ENCODE data around the gene FPR2. TPM values are rescaled to one million over a fixed set of nuclear protein-coding genes. Genes with fewer than 3 reads are reported as not detected.
"Not testable (repeated sequence)": the region's sequence is repeated elsewhere in the genome, so short reads cannot be mapped to it uniquely, and the experiment has no call there.

FPR2 gene
- total RNA-seq, 1 donor from 2014 or later = not detected

DNA sequence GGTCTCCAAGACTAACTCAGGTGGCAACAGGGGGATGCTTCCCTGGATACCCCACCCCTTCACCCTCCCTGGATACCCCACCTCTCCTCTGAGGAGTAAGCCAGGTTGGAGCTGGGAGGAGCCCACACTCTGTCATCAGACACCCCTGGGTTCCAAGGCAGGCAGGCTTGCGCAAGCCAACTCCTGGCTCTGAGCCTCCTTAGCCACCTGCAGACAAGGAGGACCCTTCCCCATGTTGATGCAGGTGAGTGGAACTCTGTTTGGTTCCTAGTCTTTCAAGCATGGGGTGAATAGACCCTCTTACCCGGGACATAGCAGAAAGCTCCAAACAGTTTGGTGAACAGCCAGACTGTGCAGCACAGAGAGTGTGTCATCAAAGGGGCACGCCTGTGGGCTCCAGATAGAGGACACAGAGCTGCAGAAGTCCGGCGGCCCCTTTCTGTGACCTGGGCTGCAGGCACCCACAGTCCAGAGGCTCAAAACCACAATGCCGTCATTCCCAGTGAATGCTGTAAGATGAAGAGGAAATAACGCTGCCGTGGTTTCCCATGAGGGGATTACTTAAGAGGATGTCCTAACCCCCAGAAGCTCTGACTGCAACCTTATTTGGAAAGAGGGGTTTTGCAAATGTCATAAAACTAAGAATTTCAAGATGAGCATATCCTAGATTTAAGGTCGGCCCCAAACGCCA is 25.1 kb upstream of the FPR2 start:
- H3K9me3 ChIP-seq (ENCODE audit: insufficient read depth, low read depth, low read length) = peaks cover 4% of the 10 kb centered on the region
- H3K4me1 ChIP-seq (ENCODE audit: insufficient read depth, low read length) = no peaks in the 10 kb centered on the region
- H3K9me3 Mint-ChIP-seq (ENCODE audit: unreplicated experiment) = peaks cover 10% of the 10 kb centered on the region
- H3K4me3 Mint-ChIP-seq (ENCODE audit: unreplicated experiment) = no peak overlapping the region
- no peak for TF ChIP-seq EZH2 (IDR thresholded peaks at IDR 0.05; ENCODE audit: insufficient read depth, low read length)
- TF ChIP-seq, protein P1, sequence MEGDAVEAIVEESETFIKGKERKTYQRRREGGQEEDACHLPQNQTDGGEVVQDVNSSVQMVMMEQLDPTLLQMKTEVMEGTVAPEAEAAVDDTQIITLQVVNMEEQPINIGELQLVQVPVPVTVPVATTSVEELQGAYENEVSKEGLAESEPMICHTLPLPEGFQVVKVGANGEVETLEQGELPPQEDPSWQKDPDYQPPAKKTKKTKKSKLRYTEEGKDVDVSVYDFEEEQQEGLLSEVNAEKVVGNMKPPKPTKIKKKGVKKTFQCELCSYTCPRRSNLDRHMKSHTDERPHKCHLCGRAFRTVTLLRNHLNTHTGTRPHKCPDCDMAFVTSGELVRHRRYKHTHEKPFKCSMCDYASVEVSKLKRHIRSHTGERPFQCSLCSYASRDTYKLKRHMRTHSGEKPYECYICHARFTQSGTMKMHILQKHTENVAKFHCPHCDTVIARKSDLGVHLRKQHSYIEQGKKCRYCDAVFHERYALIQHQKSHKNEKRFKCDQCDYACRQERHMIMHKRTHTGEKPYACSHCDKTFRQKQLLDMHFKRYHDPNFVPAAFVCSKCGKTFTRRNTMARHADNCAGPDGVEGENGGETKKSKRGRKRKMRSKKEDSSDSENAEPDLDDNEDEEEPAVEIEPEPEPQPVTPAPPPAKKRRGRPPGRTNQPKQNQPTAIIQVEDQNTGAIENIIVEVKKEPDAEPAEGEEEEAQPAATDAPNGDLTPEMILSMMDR (IDR thresholded peaks at IDR 0.05; ENCODE audit: insufficient read depth, low read depth, low read length) = no peak
- no peaks in the 10 kb centered on the region for H3K79me2 ChIP-seq (ENCODE audit: insufficient read depth, low read length)
- no peak overlapping the region for H3K27ac ChIP-seq (ENCODE audit: low read depth, low read length)
- peak; percentile 65 for FAIRE-seq
- H3K36me3 Mint-ChIP-seq (ENCODE audit: low read depth, unreplicated experiment) = no peaks in the 10 kb centered on the region
- no peaks in the 10 kb centered on the region for H3K4me1 Mint-ChIP-seq (ENCODE audit: low read depth, unreplicated experiment)
- no peaks in the 10 kb centered on the region for H3K36me3 ChIP-seq (ENCODE audit: insufficient read depth, low read length)
- H3K27me3 ChIP-seq (ENCODE audit: insufficient read depth, low read length) = no peaks in the 10 kb centered on the region
- H3K9ac ChIP-seq (ENCODE audit: low read length) = no peak overlapping the region
- H2AFZ ChIP-seq (ENCODE audit: low read depth, low read length) = no peak overlapping the region
- H4K20me1 ChIP-seq (ENCODE audit: insufficient read depth, low read length) = no peaks in the 10 kb centered on the region
- H3K4me3 ChIP-seq (ENCODE audit: insufficient read depth, low read depth, low read length) = no peak overlapping the region
- peak; percentile 78 for DNase-seq (ENCODE audit: low read depth)
- H3K27ac Mint-ChIP-seq (ENCODE audit: unreplicated experiment) = no peak overlapping the region
- H3K27me3 Mint-ChIP-seq (ENCODE audit: low read depth, unreplicated experiment) = peaks cover 6% of the 10 kb centered on the region
- no peak overlapping the region for H3K4me2 ChIP-seq (ENCODE audit: low read length)

DNA sequence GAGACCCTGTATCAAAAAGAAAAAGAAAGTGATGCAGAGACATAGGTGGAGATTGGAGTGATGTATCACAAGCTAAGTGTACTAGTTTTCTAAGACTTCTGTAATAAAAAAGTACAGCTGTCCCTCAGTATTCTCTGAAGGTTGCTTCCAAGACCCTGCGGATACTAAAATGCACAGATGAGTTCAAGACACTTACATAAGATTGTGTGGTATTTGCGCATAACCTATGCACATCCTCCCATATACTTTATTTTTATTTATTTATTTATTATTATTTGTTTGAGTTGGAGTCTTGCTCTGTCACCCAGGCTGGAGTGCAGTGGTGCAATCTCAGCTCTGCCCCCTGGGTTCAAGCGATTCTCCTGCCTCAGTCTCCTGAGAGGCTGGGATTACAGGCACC is 23.6 kb upstream of the FPR2 start:
- DNase-seq (ENCODE audit: low read depth) = no peak
- Mint-ChIP-seq H3K9me3 (ENCODE audit: unreplicated experiment) (peaks cover 7% of the 10 kb centered on the region), H3K36me3 (ENCODE audit: low read depth, unreplicated experiment) (no peaks in the 10 kb centered on the region), H3K27ac (ENCODE audit: unreplicated experiment) (no peak overlapping the region), H3K27me3 (ENCODE audit: low read depth, unreplicated experiment) (peaks cover 4% of the 10 kb centered on the region), H3K4me1 (ENCODE audit: low read depth, unreplicated experiment) (no peaks in the 10 kb centered on the region), H3K4me3 (ENCODE audit: unreplicated experiment) (no peak overlapping the region)
- peaks cover 4% of the 10 kb centered on the region for H3K9me3 ChIP-seq (ENCODE audit: insufficient read depth, low read depth, low read length)
- no peaks in the 10 kb centered on the region for H3K79me2 ChIP-seq (ENCODE audit: insufficient read depth, low read length)
- H2AFZ ChIP-seq (ENCODE audit: low read depth, low read length) = no peak overlapping the region
- H3K4me3 ChIP-seq (ENCODE audit: insufficient read depth, low read depth, low read length) = no peak overlapping the region
- H4K20me1 ChIP-seq (ENCODE audit: insufficient read depth, low read length) = no peaks in the 10 kb centered on the region
- H3K27me3 ChIP-seq (ENCODE audit: insufficient read depth, low read length) = no peaks in the 10 kb centered on the region
- no peak overlapping the region for H3K9ac ChIP-seq (ENCODE audit: low read length)
- no peak for TF ChIP-seq EZH2 (IDR thresholded peaks at IDR 0.05; ENCODE audit: insufficient read depth, low read length)
- TF ChIP-seq, protein P1 (IDR thresholded peaks at IDR 0.05; ENCODE audit: insufficient read depth, low read depth, low read length) = no peak
- H3K4me2 ChIP-seq (ENCODE audit: low read length) = no peak overlapping the region
- no peak overlapping the region for H3K27ac ChIP-seq (ENCODE audit: low read depth, low read length)
- FAIRE-seq = no peak
- H3K36me3 ChIP-seq (ENCODE audit: insufficient read depth, low read length) = no peaks in the 10 kb centered on the region
- no peaks in the 10 kb centered on the region for H3K4me1 ChIP-seq (ENCODE audit: insufficient read depth, low read length)

DNA sequence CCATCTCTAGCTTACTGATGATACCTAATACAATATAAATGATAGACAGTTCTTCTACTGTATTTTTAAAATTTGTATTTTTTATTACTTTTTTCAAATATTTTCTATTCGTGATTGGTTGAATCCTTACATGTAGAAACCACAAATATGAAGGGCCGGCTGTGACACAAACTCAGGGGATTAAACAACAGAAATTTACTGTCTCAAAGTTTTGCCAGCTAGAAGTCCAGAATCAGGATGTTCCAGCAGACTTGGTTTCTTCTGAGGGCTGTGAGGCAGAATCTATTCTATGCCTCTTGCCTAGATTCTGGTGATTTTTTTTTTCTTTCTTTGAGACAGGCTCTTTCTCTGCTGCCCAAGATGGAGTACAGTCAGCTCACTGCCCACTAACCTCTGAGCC is 23.1 kb upstream of the FPR2 start:
- TF ChIP-seq, protein P1 (IDR thresholded peaks at IDR 0.05; ENCODE audit: insufficient read depth, low read depth, low read length) = no peak
- TF ChIP-seq EZH2 (IDR thresholded peaks at IDR 0.05; ENCODE audit: insufficient read depth, low read length) = no peak
- FAIRE-seq = no peak
- H3K4me1 Mint-ChIP-seq (ENCODE audit: low read depth, unreplicated experiment) = no peaks in the 10 kb centered on the region

DNA sequence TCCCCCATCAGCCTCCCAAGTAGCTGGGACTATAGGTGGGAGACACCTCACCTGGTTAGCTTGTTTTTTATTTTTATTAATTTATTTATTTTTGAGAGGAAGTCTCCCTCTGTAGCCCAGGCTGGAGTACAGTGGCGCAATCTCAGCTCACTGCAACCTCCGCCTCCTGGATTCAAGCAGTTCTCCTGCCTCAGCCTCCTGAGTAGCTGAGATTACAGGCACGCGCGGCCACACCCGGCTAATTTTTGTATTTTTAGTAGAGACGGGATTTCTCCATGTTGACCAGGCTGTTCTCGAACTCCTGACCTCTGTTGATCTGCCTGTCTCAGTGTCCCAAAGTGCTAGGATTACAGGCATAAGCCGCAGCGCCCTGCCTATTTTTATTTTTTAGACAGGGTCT is 22.5 kb upstream of the FPR2 start:
- not testable (repeated sequence) for H3K36me3 ChIP-seq (ENCODE audit: insufficient read depth, low read length); H4K20me1 ChIP-seq (ENCODE audit: insufficient read depth, low read length); H3K9me3 ChIP-seq (ENCODE audit: insufficient read depth, low read depth, low read length); DNase-seq (ENCODE audit: low read depth); H3K27ac ChIP-seq (ENCODE audit: low read depth, low read length); H3K27me3 Mint-ChIP-seq (ENCODE audit: low read depth, unreplicated experiment); H3K4me1 ChIP-seq (ENCODE audit: insufficient read depth, low read length); H3K9ac ChIP-seq (ENCODE audit: low read length); H3K9me3 Mint-ChIP-seq (ENCODE audit: unreplicated experiment); H3K4me3 ChIP-seq (ENCODE audit: insufficient read depth, low read depth, low read length); FAIRE-seq; H3K79me2 ChIP-seq (ENCODE audit: insufficient read depth, low read length); H3K4me1 Mint-ChIP-seq (ENCODE audit: low read depth, unreplicated experiment); H3K27me3 ChIP-seq (ENCODE audit: insufficient read depth, low read length); H3K27ac Mint-ChIP-seq (ENCODE audit: unreplicated experiment); H2AFZ ChIP-seq (ENCODE audit: low read depth, low read length); H3K4me2 ChIP-seq (ENCODE audit: low read length); H3K4me3 Mint-ChIP-seq (ENCODE audit: unreplicated experiment); H3K36me3 Mint-ChIP-seq (ENCODE audit: low read depth, unreplicated experiment)

More for the DNA sequence above, 23.1 kb upstream of the FPR2 start:
- Histone ChIP-seq H3K9me3 (ENCODE audit: insufficient read depth, low read depth, low read length) (peaks cover 4% of the 10 kb centered on the region), H3K4me3 (ENCODE audit: insufficient read depth, low read depth, low read length) (no peak overlapping the region), H3K9ac (ENCODE audit: low read length) (no peak overlapping the region), H3K79me2 (ENCODE audit: insufficient read depth, low read length) (no peaks in the 10 kb centered on the region), H4K20me1 (ENCODE audit: insufficient read depth, low read length) (no peaks in the 10 kb centered on the region), H2AFZ (ENCODE audit: low read depth, low read length) (no peak overlapping the region), H3K27ac (ENCODE audit: low read depth, low read length) (no peak overlapping the region), H3K27me3 (ENCODE audit: insufficient read depth, low read length) (no peaks in the 10 kb centered on the region), H3K4me1 (ENCODE audit: insufficient read depth, low read length) (no peaks in the 10 kb centered on the region), H3K4me2 (ENCODE audit: low read length) (no peak overlapping the region), H3K36me3 (ENCODE audit: insufficient read depth, low read length) (no peaks in the 10 kb centered on the region)
- Mint-ChIP-seq H3K9me3 (ENCODE audit: unreplicated experiment) (peaks cover 7% of the 10 kb centered on the region), H3K4me3 (ENCODE audit: unreplicated experiment) (no peak overlapping the region), H3K27ac (ENCODE audit: unreplicated experiment) (no peak overlapping the region), H3K27me3 (ENCODE audit: low read depth, unreplicated experiment) (peaks cover 4% of the 10 kb centered on the region), H3K36me3 (ENCODE audit: low read depth, unreplicated experiment) (no peaks in the 10 kb centered on the region)
- no peak for DNase-seq (ENCODE audit: low read depth)

Measured in astrocyte (in vitro differentiated cells and primary cell).